GM19397 (cell line): ENCODE data around the gene ALKBH4.
"Not testable (repeated sequence)": the region's sequence is repeated elsewhere in the genome, so short reads cannot be mapped to it uniquely, and the experiment has no call there.

ENCODE experiments used
- ATAC-seq: cut with Tn5 transposase; IDR thresholded peaks from one replicate; pipeline ENCODE4 v1.9.1; 2021; ENCODE audit warnings: mild to moderate bottlenecking, moderate library complexity; ENCODE audit not compliant: unreplicated experiment

Gene ALKBH4

DNA sequence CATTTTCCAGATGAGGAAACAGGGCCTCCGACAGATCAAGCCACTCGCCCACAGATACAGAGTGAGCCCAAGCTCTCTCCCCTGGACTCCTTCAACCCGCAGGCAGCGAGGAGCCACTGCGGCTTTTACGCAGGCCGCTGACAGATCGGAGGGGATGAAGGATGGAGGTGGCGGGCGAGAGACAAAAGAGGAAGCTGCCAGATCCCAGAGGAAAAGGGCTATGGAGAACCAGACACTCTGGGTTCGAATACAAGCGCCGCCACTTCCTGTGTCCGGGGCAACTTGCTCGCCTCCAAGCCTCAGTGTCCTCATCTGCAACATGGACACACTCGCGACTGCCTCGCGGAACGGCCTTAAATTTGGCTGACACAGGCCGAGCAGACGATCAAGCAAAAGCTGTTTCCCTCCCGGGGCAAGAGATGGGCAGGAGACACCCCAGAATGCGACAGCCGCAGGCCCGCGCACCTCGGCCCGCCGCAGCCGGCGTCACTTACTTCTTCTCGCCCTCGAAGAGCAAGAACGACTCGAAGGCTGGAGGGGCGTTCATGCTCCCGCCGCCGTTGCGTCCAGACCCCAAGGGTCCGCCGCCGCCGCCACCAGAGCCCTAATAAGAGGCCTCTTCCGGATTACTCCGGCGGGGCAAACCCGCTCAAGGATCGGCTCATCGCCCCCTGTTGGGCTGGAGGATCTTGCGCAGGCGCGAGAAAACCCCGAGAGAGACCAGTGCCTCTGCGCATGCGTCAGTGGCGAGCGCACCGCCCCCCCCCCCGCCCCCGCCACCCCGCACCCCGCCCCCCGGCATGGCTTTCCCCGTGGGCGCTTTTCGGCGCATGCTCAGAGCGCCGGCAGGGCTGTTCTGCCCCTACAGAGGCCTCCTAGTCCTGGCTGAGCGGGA is 13.9 kb upstream of the ALKBH4 start, which contains the start of gene POLR2J:
Gene POLR2J (minus strand): TSS at position 609 of the 895 bp plus-strand sequence. CDS start 62 bp downstream, at position 547.
- peak; percentile 74 for ATAC-seq

DNA sequence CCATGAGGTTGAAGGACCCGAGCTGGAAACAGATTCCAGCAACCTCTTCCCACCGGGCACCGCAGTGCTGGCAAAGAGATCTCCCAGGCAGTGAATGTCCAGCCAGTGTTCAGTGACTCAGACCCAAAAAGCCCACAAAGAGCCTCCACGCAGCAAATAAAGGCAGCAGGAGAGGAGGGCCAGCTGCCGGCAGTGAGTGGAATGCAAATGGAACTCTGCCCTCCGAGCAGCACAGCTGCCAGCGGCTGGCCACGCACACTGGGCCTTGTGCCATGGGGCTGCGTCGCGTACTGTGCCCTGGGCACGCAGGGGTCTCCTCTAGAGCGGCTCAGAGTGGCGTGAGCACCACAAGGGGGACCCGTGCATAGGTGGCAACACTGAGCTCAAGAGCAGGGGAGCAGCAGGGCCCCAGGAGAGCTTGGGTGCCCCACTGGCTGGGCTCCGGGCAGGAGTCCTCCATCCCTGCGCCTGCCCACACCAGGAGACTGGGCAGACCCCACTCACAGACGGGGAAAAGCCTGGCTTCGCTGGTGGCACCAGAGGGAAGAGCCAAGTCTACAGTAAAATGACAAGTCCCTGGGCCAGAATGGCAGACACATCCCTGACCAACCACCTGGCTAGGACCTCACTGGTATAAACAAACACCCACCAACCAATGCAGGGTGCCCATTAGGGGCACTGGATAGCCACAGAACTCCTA is 10.2 kb upstream of the ALKBH4 start:
- ATAC-seq: not testable (repeated sequence)

DNA sequence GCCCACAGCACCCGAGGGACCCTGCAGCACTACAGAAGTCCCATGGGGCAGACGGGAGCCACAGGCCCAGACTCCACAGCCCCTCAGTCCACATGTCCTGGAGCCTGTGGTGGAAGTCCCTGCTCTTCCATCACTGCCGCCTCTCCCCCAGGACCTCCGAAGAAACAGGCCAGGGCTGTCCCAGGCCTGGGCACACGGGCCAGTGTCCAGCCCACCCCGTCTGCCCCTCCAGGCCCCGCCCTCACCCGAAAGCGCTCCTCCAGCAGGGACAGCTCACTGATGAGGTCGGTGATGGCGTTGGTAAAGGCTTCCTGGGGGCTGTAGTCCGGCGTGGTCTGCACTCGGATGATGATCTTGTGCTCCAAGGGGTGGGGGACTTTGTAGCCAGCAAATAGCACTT is 9.5 kb upstream of the ALKBH4 start:
- ATAC-seq: not testable (repeated sequence)

DNA sequence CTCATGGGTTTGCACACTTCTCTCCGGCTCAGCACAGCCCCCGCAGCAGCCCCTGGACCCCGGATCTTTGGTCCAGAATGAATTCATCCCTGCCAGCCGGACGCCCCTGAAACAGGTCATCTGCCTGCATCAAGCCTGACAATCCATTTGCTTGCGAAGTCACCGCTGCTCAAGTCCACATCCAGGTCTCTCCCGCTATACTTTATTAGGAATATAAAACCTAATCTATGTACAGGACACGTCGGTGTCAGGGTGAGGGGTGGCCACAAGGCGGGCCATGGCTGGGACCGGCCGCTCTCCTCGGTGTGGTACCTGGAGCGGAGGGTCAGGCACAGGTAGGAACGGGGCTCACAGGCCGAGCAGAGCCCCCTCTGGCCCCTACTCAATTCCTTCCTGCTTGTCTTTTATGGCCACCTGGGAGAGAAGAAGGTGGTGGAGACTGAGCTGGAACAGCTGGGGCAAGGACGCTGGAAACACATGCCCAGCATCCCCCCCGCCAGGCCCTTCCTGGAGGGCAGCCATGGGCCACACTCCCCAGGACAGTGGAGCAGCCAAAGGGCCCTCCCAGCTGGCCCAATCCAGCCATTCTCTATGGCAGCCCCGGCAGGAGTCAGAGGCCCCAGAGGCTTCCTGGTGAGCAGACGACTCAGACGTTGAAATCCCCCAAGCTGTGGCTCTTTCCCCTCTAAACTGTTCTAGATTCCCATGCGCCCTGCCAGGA is 8.8 kb upstream of the ALKBH4 start:
- no peak for ATAC-seq

DNA sequence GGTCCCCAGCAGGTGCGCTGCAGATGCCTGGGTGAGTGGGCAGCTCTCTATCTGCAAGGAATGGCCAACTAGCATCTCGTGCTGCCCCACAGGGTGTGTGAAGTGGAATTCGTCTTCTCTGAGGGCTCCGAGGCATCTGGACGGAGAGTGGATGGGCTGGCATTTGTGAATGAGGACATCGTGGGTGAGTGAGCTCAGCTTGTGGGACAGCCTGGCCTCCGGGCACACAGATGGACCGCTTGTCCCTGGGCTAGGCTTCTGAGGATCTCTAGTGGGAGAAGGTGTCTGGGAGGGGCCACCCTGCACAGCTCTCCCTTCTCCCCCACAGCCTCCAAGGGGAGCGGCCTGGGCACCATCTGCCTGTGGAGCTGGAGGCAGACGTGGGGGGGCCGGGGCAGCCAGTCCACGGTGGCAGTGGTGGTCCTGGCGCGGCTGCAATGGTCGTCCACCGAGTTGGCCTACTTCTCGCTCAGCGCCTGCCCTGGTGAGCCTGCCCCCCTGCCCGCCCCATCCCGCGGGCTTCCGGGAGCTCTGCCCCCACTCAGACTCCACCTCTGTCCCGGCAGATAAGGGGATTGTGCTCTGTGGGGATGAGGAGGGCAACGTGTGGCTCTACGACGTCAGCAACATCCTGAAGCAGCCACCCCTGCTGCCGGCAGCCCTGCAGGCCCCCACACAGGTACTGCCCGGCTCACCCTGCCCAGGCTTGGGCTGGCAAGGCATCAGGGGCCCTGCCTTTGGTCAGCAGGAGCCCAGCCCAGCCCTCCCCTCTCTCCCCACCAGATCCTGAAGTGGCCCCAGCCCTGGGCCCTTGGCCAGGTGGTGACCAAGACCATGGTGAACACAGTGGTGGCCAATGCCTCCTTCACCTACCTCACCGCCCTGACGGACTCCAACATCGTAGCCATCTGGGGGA is 7.7 kb upstream of the ALKBH4 start:
- ATAC-seq: no peak

DNA sequence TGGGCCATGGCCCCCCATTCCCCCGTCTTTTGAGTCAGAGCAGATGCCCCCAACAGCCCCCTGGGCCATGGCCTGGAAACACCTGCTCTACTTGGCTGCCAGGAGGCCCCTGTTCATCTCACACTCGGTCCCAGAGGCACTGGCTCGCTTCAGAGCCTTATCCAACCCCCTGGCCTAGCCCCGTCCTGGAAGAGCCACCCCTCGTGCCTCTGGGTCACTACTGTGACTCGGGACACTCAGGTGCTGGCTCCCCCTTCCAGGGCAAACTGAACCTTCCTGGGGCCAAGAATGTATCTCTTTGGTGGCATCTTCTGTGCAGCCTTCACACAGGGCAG is 7.1 kb upstream of the ALKBH4 start:
- ATAC-seq: no peak

DNA sequence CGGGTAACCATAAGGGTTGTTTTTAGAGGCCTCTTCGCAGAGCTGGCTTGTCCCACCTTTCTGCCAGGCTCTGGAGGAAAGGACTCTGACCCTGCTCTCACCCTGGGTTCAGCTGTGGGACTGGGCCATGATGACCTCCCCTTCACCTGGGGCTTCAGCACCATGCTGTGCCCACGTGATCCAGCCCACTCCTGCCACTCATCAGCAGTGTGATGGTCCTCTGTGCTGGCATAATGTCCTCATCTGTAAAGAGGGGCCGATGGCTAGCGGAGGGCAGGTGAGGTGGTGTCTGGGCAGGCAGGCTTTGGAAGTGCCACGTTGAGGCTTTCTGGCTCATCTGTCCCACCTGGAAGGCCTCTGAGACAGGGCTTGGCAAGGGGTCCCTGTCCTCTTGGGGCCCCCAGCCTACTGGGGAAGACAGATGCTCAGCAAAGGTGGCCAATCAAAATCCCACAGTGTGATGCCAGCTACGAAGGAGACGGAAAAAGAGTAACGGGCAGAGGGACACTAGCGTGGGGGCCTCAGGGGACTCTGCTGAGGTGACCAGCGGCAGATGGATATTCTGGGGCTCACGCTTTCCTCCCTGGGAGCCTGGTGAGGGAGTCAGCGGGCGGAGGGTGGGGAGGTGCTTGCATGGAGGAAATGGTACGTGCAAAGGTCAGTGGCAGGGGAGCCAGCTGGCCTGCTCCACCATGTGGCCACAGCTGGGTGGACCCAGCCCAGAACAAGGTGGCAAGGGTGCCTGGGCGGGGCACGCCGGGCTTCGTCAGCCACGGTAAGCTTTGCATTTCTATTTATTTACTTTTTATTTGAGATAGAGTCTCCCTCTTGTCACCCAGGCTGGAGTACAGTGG is 5.5 kb upstream of the ALKBH4 start:
- no peak for ATAC-seq

DNA sequence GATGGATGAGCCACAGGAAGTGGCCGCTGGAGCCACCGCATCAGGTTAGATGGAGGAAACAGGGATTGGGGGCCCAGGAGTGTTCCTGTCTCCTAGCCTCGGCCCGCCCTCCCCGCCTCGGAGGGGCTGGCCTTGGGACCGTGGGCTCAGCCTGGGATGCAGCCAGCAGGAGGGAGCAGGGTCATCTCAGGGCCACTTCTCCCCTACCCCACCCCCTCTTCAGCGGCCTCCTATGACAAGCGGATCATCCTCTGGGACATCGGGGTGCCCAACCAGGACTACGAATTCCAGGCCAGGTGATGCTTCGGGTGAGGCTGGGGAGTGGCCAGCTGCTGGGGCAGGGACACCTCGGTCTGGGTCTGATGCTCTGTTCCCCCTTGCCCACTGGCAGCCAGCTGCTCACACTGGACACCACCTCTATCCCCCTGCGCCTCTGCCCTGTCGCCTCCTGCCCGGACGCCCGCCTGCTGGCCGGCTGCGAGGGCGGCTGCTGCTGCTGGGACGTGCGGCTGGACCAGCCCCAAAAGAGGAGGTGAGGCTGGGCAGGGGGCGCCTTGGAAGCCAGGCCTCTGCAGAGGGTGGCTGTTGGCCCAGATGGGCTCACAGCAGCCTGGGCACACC is 4.8 kb upstream of the ALKBH4 start:
- no peak for ATAC-seq

DNA sequence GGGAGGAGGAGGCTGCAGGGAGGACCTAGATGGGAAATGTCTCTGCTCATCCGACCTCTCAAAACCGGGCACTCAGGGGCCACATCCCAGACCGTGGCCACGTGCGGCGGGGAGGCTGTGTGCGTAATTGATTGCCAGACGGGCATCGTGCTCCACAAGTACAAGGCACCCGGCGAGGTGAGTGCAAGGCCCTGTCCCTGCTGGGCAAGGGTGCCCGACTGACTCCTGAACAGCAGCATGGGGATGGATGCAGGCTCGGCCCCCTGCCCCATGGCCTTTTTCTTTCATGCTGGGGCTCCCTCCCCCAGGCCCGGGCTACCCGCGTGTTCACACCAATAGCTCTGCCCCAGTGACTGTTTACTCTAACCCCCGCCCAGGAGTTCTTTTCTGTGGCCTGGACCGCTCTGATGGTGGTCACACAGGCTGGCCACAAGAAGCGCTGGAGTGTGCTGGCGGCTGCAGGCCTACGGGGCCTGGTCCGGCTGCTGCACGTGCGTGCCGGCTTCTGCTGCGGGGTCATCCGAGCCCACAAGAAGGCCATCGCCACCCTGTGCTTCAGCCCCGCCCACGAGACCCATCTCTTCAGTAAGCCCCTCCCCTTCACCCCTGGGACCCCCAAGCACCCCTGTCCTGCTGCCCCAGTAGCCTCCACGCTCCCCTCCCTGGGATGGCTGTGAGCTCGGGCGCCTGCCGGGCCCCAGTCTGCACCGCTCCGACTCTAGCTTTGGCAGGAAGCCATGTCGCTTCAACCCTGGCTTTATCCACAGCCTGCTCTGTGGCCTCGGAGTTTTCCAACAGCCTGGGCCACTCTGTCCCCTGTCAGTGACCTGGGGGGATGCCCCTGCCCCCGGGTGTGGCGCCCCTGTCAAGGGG is 4.1 kb upstream of the ALKBH4 start:
- ATAC-seq: no peak

DNA sequence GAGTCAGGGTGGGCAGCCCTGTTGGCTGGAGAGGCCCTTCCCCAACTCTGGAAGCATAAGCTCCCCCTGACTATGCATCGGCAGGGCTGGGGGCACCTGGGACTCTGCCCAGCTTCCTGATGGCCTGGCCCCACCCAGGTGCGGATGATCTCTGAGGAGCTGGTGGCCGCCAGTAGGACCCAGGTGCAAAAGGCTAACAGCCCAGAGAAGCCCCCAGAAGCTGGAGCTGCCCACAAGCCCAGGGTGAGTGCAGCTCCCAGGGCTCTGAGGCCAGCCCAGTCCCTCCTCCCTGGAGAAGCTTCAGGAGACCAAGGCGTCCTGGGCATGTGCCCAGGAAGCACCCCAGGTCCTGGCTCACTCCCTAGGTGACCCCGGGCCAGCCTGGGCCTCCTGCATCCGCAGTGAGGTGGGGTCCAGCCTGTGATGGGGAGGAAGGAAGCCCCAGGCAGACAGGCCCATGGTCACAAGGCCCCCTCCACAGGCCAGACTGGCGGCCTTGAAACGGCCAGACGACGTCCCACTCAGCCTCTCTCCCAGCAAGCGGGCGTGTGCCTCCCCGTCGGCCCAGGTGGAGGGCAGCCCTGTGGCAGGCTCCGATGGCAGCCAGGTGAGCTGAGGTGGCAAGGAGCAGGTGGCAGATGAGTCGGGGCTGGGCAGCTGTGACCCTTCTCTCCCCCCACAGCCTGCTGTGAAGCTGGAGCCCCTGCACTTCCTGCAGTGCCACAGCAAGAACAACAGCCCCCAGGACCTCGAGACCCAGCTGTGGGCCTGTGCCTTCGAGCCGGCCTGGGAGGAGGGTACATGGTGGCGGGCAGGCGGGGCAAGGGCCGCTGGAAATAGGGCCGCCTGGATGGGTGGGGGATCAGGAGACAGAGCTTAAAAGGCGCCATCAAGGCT is 3.2 kb upstream of the ALKBH4 start:
- no peak for ATAC-seq

DNA sequence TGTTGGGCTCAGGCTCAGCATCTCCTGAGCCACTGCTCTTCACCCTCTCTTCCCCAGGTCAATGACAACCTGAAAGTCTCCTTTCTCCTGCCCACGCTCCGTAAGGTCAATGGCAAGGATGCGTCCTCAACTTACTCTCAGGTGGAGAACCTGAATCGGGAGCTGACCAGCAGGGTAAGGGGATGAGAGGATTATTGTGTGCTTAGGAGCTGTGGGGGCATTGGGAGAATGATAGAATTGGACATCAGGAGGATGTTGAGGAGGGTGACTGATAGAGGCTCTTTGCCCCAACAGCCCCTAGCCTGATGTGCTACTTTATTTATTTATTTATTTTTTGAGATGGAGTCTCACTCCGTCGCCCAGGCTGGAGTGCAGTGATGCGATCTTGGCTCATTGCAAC is 1.4 kb upstream of the ALKBH4 start:
- no peak for ATAC-seq

DNA sequence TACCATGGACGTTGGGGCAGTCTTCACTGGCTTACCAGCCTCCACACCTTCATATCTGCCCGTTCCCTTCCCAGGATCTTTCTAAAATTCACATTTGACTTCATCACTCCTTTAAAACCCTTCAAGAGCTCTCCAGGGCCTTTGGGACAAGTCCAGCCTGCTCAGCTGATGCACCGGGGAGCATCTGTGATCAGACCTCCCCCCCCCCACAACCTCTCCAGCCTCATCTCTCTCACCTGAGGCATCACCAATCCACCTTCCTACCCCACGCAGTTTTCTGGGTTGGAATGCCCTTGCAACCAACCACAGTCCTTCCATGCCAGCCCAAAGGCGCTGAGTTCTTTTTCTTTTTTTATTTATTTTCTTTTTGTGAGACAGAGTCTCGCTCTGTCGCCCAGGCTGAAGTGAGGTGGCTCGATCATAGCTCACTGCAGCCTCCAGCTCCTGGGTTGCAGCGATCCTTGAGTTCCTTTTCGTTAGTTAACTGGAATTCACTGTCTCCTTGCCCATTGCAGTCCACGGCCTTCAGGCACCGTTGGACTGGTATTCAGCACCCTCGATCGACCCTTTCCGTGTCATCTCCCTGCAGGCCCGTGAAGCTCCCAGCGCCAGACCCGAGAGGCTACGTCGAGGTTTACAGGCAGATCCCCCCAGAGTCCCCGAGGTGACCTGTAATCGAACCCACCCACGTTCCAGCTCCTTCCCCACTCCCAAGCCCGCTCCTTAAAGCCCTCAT is 654 bp downstream of the ALKBH4 start:
- ATAC-seq: no peak

DNA sequence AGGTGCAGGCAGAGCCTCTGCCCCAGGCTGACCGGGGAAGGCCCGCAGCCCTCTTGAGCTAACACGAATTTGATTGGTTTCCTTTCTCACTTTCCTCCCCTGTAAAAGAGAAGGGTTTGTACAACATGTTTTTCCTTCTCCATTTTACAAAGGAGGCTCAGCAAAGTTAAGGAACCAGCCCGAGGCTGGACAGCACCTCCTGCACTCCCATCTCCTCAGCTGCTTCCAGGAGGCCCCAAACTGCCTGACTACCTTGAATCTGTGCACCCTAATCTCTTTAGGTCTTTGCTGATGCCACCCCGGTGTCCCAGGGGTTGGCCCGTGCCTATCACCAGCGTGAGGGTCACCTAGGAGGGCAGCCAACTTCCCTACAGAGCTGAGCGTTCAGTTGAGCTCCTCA is 4.2 kb downstream of the ALKBH4 start:
- ATAC-seq: no peak

DNA sequence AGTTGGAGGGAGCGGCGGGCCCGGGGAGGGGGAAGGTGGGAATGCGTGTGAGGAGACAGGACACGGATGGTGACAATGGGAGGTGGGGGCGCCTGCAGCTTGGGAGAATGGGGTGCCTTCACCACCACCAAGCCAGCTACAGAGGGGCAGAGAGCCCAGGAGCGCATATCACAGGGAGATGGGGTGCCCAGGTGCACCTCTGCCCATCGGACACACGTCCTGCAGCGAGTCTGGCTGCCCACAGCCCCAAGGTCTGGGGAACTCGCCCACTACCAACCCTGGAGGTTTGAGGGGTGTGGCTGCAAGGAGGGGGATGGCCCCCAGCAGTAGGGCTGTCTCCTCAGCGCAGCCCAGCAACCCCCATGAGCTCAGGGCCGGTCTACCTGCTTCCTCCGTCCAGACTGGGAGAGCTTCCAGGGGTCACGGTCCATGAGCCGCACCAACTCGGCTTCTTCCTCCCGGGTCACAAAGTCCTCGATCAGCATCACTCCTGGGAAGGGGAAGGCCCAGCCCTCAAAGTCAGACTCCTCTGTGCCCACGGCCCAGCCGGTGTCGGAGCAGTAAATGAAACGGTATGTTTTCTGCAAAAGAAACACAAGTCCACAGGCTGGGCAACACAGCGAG is 5.3 kb downstream of the ALKBH4 start:
- no peak for ATAC-seq

DNA sequence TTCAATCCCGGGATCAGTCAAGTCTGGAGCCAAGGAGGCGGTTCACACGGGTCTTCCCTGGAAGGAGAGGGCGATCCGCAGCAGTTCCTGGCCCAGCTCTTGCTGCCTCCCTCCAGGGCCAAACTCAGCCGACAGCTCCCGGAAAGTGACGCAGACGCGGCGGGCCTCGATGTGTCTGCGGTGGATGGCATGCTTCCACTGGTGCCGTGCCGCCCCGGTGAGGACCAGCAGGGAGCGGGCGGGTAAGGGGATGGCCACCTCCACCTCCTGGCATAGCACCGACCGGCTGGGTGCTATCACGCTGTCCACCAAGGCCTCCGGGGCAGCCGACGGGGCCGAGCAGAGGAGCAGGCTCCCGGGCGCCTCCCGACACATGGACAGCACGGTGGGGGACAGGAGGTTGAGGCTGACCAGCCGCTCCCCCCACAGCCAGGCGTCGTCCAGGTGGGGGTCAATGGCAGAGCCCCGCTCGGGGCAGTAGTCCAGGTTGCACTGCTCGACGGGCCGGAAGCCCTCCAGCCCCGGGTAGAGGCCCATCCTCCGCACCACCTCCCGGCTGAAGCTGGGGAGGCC is 7.2 kb downstream of the ALKBH4 start:
- no peak for ATAC-seq

DNA sequence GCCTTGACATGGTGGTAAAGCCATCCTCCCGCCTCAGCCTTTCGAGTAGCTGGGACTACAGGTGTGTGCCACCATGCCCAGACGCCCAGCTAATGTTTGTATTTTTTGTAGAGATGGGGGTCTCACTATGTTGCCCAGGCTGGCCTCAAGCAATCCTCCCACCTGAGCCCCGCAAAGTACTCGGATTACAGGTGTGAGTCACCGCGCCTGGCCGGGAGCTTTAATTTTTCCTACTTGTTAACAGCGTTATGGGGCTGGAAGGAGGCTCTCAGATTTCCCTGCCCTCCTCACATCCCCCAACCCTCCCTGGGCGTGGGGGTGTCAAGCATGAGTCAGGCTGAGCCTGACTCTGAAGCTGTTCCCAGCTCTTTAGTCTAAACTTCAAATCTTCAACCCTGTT is 8.3 kb downstream of the ALKBH4 start:
- ATAC-seq: no peak
